ENCODE data around the gene HIVEP3. TPM values are rescaled to one million over a fixed set of nuclear protein-coding genes. Genes with fewer than 3 reads are reported as not detected.

HIVEP3 gene
- total RNA-seq, 1 donor from 2014 or later = 76.7 TPM

GRCh38 chr1:41739061-41739955 is 179.4 kb downstream of the HIVEP3 start:
- Mint-ChIP-seq H3K4me1 (ENCODE audit: low read depth) (peaks cover 93% of the 10 kb centered on the region), H3K9me3 (no peaks in the 10 kb centered on the region), H3K36me3 (ENCODE audit: low read depth) (peaks cover 5% of the 10 kb centered on the region), H3K27me3 (ENCODE audit: insufficient read depth) (peaks cover 2% of the 10 kb centered on the region), H3K4me3 (peak overlapping the region; percentile 66), H3K27ac (peak overlapping the region; percentile 98)
- peak; percentile 74 for DNase-seq (ENCODE audit: low spot score)
- intact Hi-C loops (cut with micrococcal nuclease) = loop anchor here (1.0 kb wide), 7 partner anchors 11 to 123 kb away; no protein-coding TSS in a partner anchor

GRCh38 chr1:41738475-41738874 is 180.2 kb downstream of the HIVEP3 start:
- Mint-ChIP-seq H3K27me3 (ENCODE audit: insufficient read depth) (peaks cover 2% of the 10 kb centered on the region), H3K36me3 (ENCODE audit: low read depth) (peaks cover 5% of the 10 kb centered on the region), H3K27ac (peak overlapping the region; percentile 98), H3K4me3 (peak overlapping the region; percentile 66), H3K9me3 (no peaks in the 10 kb centered on the region), H3K4me1 (ENCODE audit: low read depth) (peaks cover 91% of the 10 kb centered on the region)
- no peak for DNase-seq (ENCODE audit: low spot score)
- intact Hi-C loops (cut with micrococcal nuclease) = no loop called here

- peaks cover 5% of the 10 kb centered on the region for H3K36me3 Mint-ChIP-seq (ENCODE audit: low read depth)
- H3K4me1 Mint-ChIP-seq (ENCODE audit: low read depth) = peaks cover 87% of the 10 kb centered on the region
- intact Hi-C loops (cut with micrococcal nuclease) = no loop called here
- DNase-seq (ENCODE audit: low spot score) = no peak
- no peak overlapping the region for H3K4me3 Mint-ChIP-seq
- H3K27ac Mint-ChIP-seq = peak overlapping the region; percentile 40
- no peaks in the 10 kb centered on the region for H3K9me3 Mint-ChIP-seq
- H3K27me3 Mint-ChIP-seq (ENCODE audit: insufficient read depth) = peaks cover 2% of the 10 kb centered on the region
Observed at GRCh38 chr1:41738006-41738405, 180.7 kb downstream of the HIVEP3 start.

GRCh38 chr1:41735631-41736260 is 183.0 kb downstream of the HIVEP3 start:
- Mint-ChIP-seq H3K4me3 (peak overlapping the region; percentile 19), H3K27me3 (ENCODE audit: insufficient read depth) (peaks cover 2% of the 10 kb centered on the region), H3K9me3 (no peaks in the 10 kb centered on the region), H3K27ac (peak overlapping the region; percentile 46), H3K36me3 (ENCODE audit: low read depth) (peaks cover 3% of the 10 kb centered on the region), H3K4me1 (ENCODE audit: low read depth) (peaks cover 64% of the 10 kb centered on the region)
- no peak for DNase-seq (ENCODE audit: low spot score)
- intact Hi-C loops (cut with micrococcal nuclease) = no loop called here

- no peak overlapping the region for H3K4me3 Mint-ChIP-seq
- H3K9me3 Mint-ChIP-seq = no peaks in the 10 kb centered on the region
- DNase-seq (ENCODE audit: low spot score) = no peak
- peaks cover 58% of the 10 kb centered on the region for H3K4me1 Mint-ChIP-seq (ENCODE audit: low read depth)
- peaks cover 2% of the 10 kb centered on the region for H3K27me3 Mint-ChIP-seq (ENCODE audit: insufficient read depth)
- no peak overlapping the region for H3K27ac Mint-ChIP-seq
- H3K36me3 Mint-ChIP-seq (ENCODE audit: low read depth) = peaks cover 3% of the 10 kb centered on the region
- intact Hi-C loops (cut with micrococcal nuclease) = no loop called here
Observed at GRCh38 chr1:41735139-41735538, 183.6 kb downstream of the HIVEP3 start.

- Mint-ChIP-seq H3K4me1 (ENCODE audit: low read depth) (peaks cover 56% of the 10 kb centered on the region), H3K27me3 (ENCODE audit: insufficient read depth) (peaks cover 2% of the 10 kb centered on the region), H3K36me3 (ENCODE audit: low read depth) (peaks cover 3% of the 10 kb centered on the region), H3K4me3 (no peak overlapping the region), H3K27ac (no peak overlapping the region), H3K9me3 (no peaks in the 10 kb centered on the region)
- DNase-seq (ENCODE audit: low spot score) = no peak
- intact Hi-C loops (cut with micrococcal nuclease) = no loop called here
Observed at GRCh38 chr1:41734201-41734970, 184.3 kb downstream of the HIVEP3 start.

GRCh38 chr1:41733725-41734124 is 185.0 kb downstream of the HIVEP3 start:
- H3K36me3 Mint-ChIP-seq (ENCODE audit: low read depth) = peaks cover 3% of the 10 kb centered on the region
- H3K27me3 Mint-ChIP-seq (ENCODE audit: insufficient read depth) = peaks cover 3% of the 10 kb centered on the region
- peak overlapping the region; percentile 49 for H3K27ac Mint-ChIP-seq
- H3K4me3 Mint-ChIP-seq = no peak overlapping the region
- H3K9me3 Mint-ChIP-seq = no peaks in the 10 kb centered on the region
- intact Hi-C loops (cut with micrococcal nuclease) = no loop called here
- peaks cover 56% of the 10 kb centered on the region for H3K4me1 Mint-ChIP-seq (ENCODE audit: low read depth)
- no peak for DNase-seq (ENCODE audit: low spot score)

GRCh38 chr1:41733021-41733420 is 185.7 kb downstream of the HIVEP3 start:
- Mint-ChIP-seq H3K4me1 (ENCODE audit: low read depth) (peaks cover 56% of the 10 kb centered on the region), H3K27ac (no peak overlapping the region), H3K27me3 (ENCODE audit: insufficient read depth) (peaks cover 3% of the 10 kb centered on the region), H3K4me3 (no peak overlapping the region), H3K9me3 (no peaks in the 10 kb centered on the region), H3K36me3 (ENCODE audit: low read depth) (peaks cover 3% of the 10 kb centered on the region)
- no peak for DNase-seq (ENCODE audit: low spot score)
- intact Hi-C loops (cut with micrococcal nuclease) = no loop called here

- intact Hi-C loops (cut with micrococcal nuclease) = no loop called here
- H3K36me3 Mint-ChIP-seq (ENCODE audit: low read depth) = no peaks in the 10 kb centered on the region
- H3K4me3 Mint-ChIP-seq = no peak overlapping the region
- no peak for DNase-seq (ENCODE audit: low spot score)
- H3K9me3 Mint-ChIP-seq = no peaks in the 10 kb centered on the region
- peaks cover 3% of the 10 kb centered on the region for H3K27me3 Mint-ChIP-seq (ENCODE audit: insufficient read depth)
- no peak overlapping the region for H3K27ac Mint-ChIP-seq
- H3K4me1 Mint-ChIP-seq (ENCODE audit: low read depth) = peaks cover 56% of the 10 kb centered on the region
Observed at GRCh38 chr1:41731516-41732030, 187.1 kb downstream of the HIVEP3 start.

GRCh38 chr1:41730806-41731205 is 187.9 kb downstream of the HIVEP3 start:
- Mint-ChIP-seq H3K36me3 (ENCODE audit: low read depth) (no peaks in the 10 kb centered on the region), H3K4me3 (no peak overlapping the region), H3K27ac (no peak overlapping the region), H3K4me1 (ENCODE audit: low read depth) (peaks cover 59% of the 10 kb centered on the region), H3K9me3 (no peaks in the 10 kb centered on the region), H3K27me3 (ENCODE audit: insufficient read depth) (peaks cover 3% of the 10 kb centered on the region)
- intact Hi-C loops (cut with micrococcal nuclease) = no loop called here
- DNase-seq (ENCODE audit: low spot score) = no peak

GRCh38 chr1:41728403-41729202 is 190.1 kb downstream of the HIVEP3 start:
- DNase-seq (ENCODE audit: low spot score) = peak; percentile 47
- H3K27me3 Mint-ChIP-seq (ENCODE audit: insufficient read depth) = peaks cover 1% of the 10 kb centered on the region
- H3K36me3 Mint-ChIP-seq (ENCODE audit: low read depth) = no peaks in the 10 kb centered on the region
- peaks cover 39% of the 10 kb centered on the region for H3K4me1 Mint-ChIP-seq (ENCODE audit: low read depth)
- H3K27ac Mint-ChIP-seq = peak overlapping the region; percentile 84
- H3K9me3 Mint-ChIP-seq = no peaks in the 10 kb centered on the region
- H3K4me3 Mint-ChIP-seq = peak overlapping the region; percentile 34
- intact Hi-C loops (cut with micrococcal nuclease) = loop anchor here (1.0 to 5.0 kb wide), 10 partner anchors 11 to 156 kb away; no protein-coding TSS in a partner anchor

GRCh38 chr1:41727749-41728115 is 191.0 kb downstream of the HIVEP3 start:
- Mint-ChIP-seq H3K36me3 (ENCODE audit: low read depth) (no peaks in the 10 kb centered on the region), H3K4me3 (no peak overlapping the region), H3K4me1 (ENCODE audit: low read depth) (peaks cover 42% of the 10 kb centered on the region), H3K27ac (peak overlapping the region; percentile 84), H3K9me3 (no peaks in the 10 kb centered on the region), H3K27me3 (ENCODE audit: insufficient read depth) (peaks cover 1% of the 10 kb centered on the region)
- intact Hi-C loops (cut with micrococcal nuclease) = loop anchor here (1.0 to 5.0 kb wide), 9 partner anchors 12 to 155 kb away; no protein-coding TSS in a partner anchor
- no peak for DNase-seq (ENCODE audit: low spot score)

Measured in activated T-helper 1 cell treated with anti-CD3 and anti-CD28 coated beads, Interleukin-12 subunit alpha, Interleukin-12 subunit beta, Interleukin-2, Interleukin-4 antibody, amounts not matched to agents 30 ng/mL and 10 ng/mL and 1 ng/mL, durations not matched to agents 14 hours and 24 hours and 36 hours (primary cell).